ENCODE results near the gene BRF1.

BRF1 gene

GRCh38 chr14:105196265-105196960, 104.4 kb downstream of the BRF1 start:
- no peak for DNase-seq (ENCODE audit: low read depth in 2 of 2)

GRCh38 chr14:105195522-105196264, 105.1 kb downstream of the BRF1 start:
- no peak for DNase-seq (ENCODE audit: low read depth in 2 of 2)

GRCh38 chr14:105195051-105195450, 105.8 kb downstream of the BRF1 start:
- DNase-seq (ENCODE audit: low read depth in 2 of 2) = no peak

GRCh38 chr14:105193916-105194782, 106.7 kb downstream of the BRF1 start:
- DNase-seq (ENCODE audit: low read depth in 2 of 2) = no peak

GRCh38 chr14:105192866-105193731, 107.7 kb downstream of the BRF1 start:
- no peak for DNase-seq (ENCODE audit: low read depth in 2 of 2)

- no peak for DNase-seq (ENCODE audit: low read depth in 2 of 2)
Measured at GRCh38 chr14:105187935-105188524, 112.8 kb downstream of the BRF1 start.

- no peak for DNase-seq (ENCODE audit: low read depth in 2 of 2)
Measured at GRCh38 chr14:105187116-105187515, 113.7 kb downstream of the BRF1 start.

- DNase-seq (ENCODE audit: low read depth in 2 of 2) = no peak
Measured at GRCh38 chr14:105185973-105186372, 114.8 kb downstream of the BRF1 start.

GRCh38 chr14:105185001-105185400, 115.8 kb downstream of the BRF1 start:
- no peak for DNase-seq (ENCODE audit: low read depth in 2 of 2)

- no peak for DNase-seq (ENCODE audit: low read depth in 2 of 2)
Measured at GRCh38 chr14:105184461-105184860, 116.3 kb downstream of the BRF1 start.

GRCh38 chr14:105182296-105183020, 118.3 kb downstream of the BRF1 start:
- no peak for DNase-seq (ENCODE audit: low read depth in 2 of 2)

- no peak for DNase-seq (ENCODE audit: low read depth in 2 of 2)
Measured at GRCh38 chr14:105181549-105182295, 119.1 kb downstream of the BRF1 start.

- DNase-seq (ENCODE audit: low read depth in 2 of 2) = peak; percentile 80 to 85
Measured at GRCh38 chr14:105180592-105181548, 119.9 kb downstream of the BRF1 start, which contains the start of gene NUDT14. TSS of gene NUDT14 (minus strand) at chr14:105181312. CDS start at chr14:105181209, 103 bp downstream.

- no peak for DNase-seq (ENCODE audit: low read depth in 2 of 2)
Measured at GRCh38 chr14:105179191-105179590, 121.6 kb downstream of the BRF1 start.

GRCh38 chr14:105178868-105179140, 122.0 kb downstream of the BRF1 start:
- DNase-seq (ENCODE audit: low read depth in 2 of 2) = no peak

GRCh38 chr14:105178069-105178867, 122.5 kb downstream of the BRF1 start:
- no peak for DNase-seq (ENCODE audit: low read depth in 2 of 2)

GRCh38 chr14:105177082-105177481, 123.7 kb downstream of the BRF1 start:
- no peak for DNase-seq (ENCODE audit: low read depth in 2 of 2)

GRCh38 chr14:105176513-105176912, 124.3 kb downstream of the BRF1 start:
- no peak for DNase-seq (ENCODE audit: low read depth in 2 of 2)
